Thyroid gland (tissue), 4 donors: ENCODE measurements around the gene FRMPD2.

Experiments used
- CTCF ChIP-seq, 6 experiments: fragments of 200-600 bp in 3 of 6; fragments of 450-650 bp in 3 of 6; sonication (generic) in 3 of 6; IDR thresholded peaks; one replicate each; pipeline ENCODE4 v1.5.1; 2016 to 2019; ENCODE audit warnings: antibody characterized with exemption in 6 of 6, mild to moderate bottlenecking in 2 of 6, inconsistent platforms in 1 of 6, moderate library complexity in 1 of 6
- POLR2A ChIP-seq, 2 donors: fragments of 450-650 bp; IDR thresholded peaks; one replicate each; pipeline ENCODE4 v1.6.1; 2017; ENCODE audit warnings: antibody characterized with exemption in 2 of 2, mild to moderate bottlenecking in 2 of 2, moderate library complexity in 1 of 2

DNA sequence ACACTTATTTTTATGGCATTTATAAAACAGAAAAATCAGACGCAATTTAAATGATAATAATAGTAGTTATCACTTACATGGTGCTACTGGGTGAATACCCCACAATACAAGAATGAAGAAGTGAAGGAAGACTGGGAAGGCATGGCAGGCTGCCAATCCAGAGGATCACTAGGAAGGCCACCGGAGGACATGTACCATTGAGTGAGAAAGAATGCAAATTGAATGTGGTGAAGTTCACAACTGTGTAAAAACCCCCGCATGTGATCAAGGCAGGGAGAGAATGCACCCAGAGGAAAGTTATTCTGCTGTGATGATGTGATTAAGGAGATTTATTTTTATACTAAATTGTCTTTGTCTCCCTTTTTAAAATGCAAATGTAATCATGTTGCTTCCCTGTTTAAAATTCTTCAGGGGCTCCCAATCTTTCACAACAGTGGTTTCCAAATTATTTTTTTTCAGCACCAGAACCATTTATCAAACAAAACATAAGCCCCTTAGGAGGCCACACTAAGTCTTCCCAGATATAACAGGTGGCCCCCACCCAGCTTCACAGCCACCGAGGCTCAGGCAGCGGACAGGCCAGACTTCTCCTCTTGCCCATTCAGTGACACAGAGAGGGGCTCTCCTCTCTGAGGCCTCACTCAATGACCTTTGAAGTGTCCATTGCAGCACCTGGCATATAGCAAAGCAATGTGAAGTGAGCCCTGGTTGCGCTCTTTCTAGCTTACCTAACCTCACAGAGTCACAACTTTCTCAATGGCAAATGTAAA is 59.6 kb downstream of the FRMPD2 start:
- TF ChIP-seq POLR2A (IDR thresholded peaks at IDR 0.05) (no peak), CTCF (IDR thresholded peaks at IDR 0.05) (no peak)
